ENCODE data around the gene RAP1GAP2. TPM values are rescaled to one million over a fixed set of nuclear protein-coding genes. Genes with fewer than 3 reads are reported as not detected.
A peak's percentile ranks its signal among the peaks of the same experiment; 100 is the strongest.

The RAP1GAP2 gene
- polyA plus RNA-seq, 1 of the 3 experiments (the other 2 are of a cell fraction) = 22.0 TPM

- H3K79me2 ChIP-seq (ENCODE audit: insufficient read depth) = peaks cover 19% of the 10 kb centered on the region; the same call in 1 of the 2 replicates
- no peak overlapping the region for H2AFZ ChIP-seq (ENCODE audit: low read depth)
- DNase-seq = peak; percentile 59
- no peaks in the 10 kb centered on the region for H4K20me1 ChIP-seq (ENCODE audit: insufficient read depth)
- no peaks in the 10 kb centered on the region for H3K36me3 ChIP-seq (replicated peaks in 1 of 2; ENCODE audit: control insufficient read depth in 1 of 2, insufficient read depth in 2 of 2, low read length in 1 of 2)
- H3K4me3 ChIP-seq (ENCODE audit: low read depth in 2 of 2, low read length in 1 of 2) = no peak overlapping the region
- no peak overlapping the region for H3K9ac ChIP-seq
- ChIA-PET CTCF (interaction anchor here (0.6 to 5.5 kb wide), 13 partner anchors 8 to 102 kb away, joined by 3 to 34 read pairs (median 4); no protein-coding TSS in a partner anchor), POLR2A (interaction anchor here (0.6 to 1.6 kb wide), 3 partner anchors 66 to 83 kb away, joined by 3 to 5 read pairs (median 4); no protein-coding TSS in a partner anchor)
- peak; percentile 24; the same call in 1 of the 2 replicates for TF ChIP-seq SMC3 (IDR thresholded peaks at IDR 0.05; ENCODE audit: low read depth, low read length)
- TF ChIP-seq RAD21 (IDR thresholded peaks at IDR 0.05; ENCODE audit: low read length) = peak; percentile 60
- TF ChIP-seq SIN3A (IDR thresholded peaks at IDR 0.05; ENCODE audit: borderline replicate concordance, low read depth, low read length) = no peak
- peak; percentile 28 for TF ChIP-seq CTCF (IDR thresholded peaks at IDR 0.05)
- TF ChIP-seq ZBTB33 (IDR thresholded peaks at IDR 0.05; ENCODE audit: borderline replicate concordance, low read depth) = no peak
- TF ChIP-seq RXRA (IDR thresholded peaks at IDR 0.05; ENCODE audit: borderline replicate concordance, low read depth) = no peak
- no peak for TF ChIP-seq MAX (IDR thresholded peaks at IDR 0.05; ENCODE audit: low read depth)
- no peak for TF ChIP-seq RCOR1 (IDR thresholded peaks at IDR 0.05; ENCODE audit: low read length)
- no peak for TF ChIP-seq RFX5 (IDR thresholded peaks at IDR 0.05; ENCODE audit: low read length)
- no peaks in the 10 kb centered on the region for H3K9me3 ChIP-seq
- H3F3A ChIP-seq (replicated peaks; ENCODE audit: insufficient read depth) = peaks cover 5% of the 10 kb centered on the region
- no peak overlapping the region; the same call in 1 of the 2 replicates for H3K4me2 ChIP-seq
- H3K4me1 ChIP-seq (ENCODE audit: control insufficient read depth in 1 of 2, insufficient read depth in 2 of 2, low read depth in 1 of 2, low read length in 1 of 2) = peaks cover 0 to 33% of the 10 kb centered on the region in 2 experiments; a peak in 1 of 4 replicates
- H3K9me2 ChIP-seq = no peaks in the 10 kb centered on the region
- peak overlapping the region in 1 of 2 experiments; percentile 20; a peak in 1 of 4 replicates for H3K27ac ChIP-seq (ENCODE audit: low read depth in 2 of 2, low read length in 1 of 2)
- no peaks in the 10 kb centered on the region for H3K27me3 ChIP-seq (ENCODE audit: insufficient read depth)
- 48% methylated on average over 10 of the region's 10 CpGs for WGBS (ENCODE audit: low lambda C conversion rate)
Observed at GRCh38 chr17:2937331-2938003, 141.2 kb downstream of the RAP1GAP2 start.

- Histone ChIP-seq H3K36me3 (replicated peaks in 1 of 2; ENCODE audit: control insufficient read depth in 1 of 2, insufficient read depth in 2 of 2, low read length in 1 of 2) (peaks cover 0 to 3% of the 10 kb centered on the region in 2 experiments), H3K9me2 (no peaks in the 10 kb centered on the region), H3K27ac (ENCODE audit: low read depth in 2 of 2, low read length in 1 of 2) (no peak overlapping the region; a peak in 1 of 4 replicates), H2AFZ (ENCODE audit: low read depth) (no peak overlapping the region), H3K27me3 (ENCODE audit: insufficient read depth) (no peaks in the 10 kb centered on the region), H3K4me3 (ENCODE audit: low read depth in 2 of 2, low read length in 1 of 2) (no peak overlapping the region), H3K4me2 (no peak overlapping the region), H3K4me1 (ENCODE audit: control insufficient read depth in 1 of 2, insufficient read depth in 2 of 2, low read depth in 1 of 2, low read length in 1 of 2) (peaks cover 0 to 27% of the 10 kb centered on the region in 2 experiments; a peak in 1 of 4 replicates), H3K9me3 (no peaks in the 10 kb centered on the region), H4K20me1 (ENCODE audit: insufficient read depth) (no peaks in the 10 kb centered on the region), H3F3A (replicated peaks; ENCODE audit: insufficient read depth) (peaks cover 9% of the 10 kb centered on the region), H3K9ac (no peak overlapping the region), H3K79me2 (ENCODE audit: insufficient read depth) (peaks cover 19% of the 10 kb centered on the region; the same call in 1 of the 2 replicates)
- ChIA-PET POLR2A (no interaction called here), CTCF (interaction anchor here (1.2 to 5.5 kb wide), 4 partner anchors 16 to 112 kb away, joined by 3 to 34 read pairs (median 10); no protein-coding TSS in a partner anchor)
- no peak for TF ChIP-seq MAX (IDR thresholded peaks at IDR 0.05; ENCODE audit: low read depth)
- WGBS (ENCODE audit: low lambda C conversion rate) = 91% methylated on average over 10 of the region's 26 CpGs
- DNase-seq = no peak
Observed at GRCh38 chr17:2939714-2940351, 143.6 kb downstream of the RAP1GAP2 start.

Data from SK-N-SH (cell line).